Measurements from ENCODE around the gene GNAO1. TPM values are rescaled to one million over a fixed set of nuclear protein-coding genes. Genes with fewer than 3 reads are reported as not detected.

GNAO1 gene
- total RNA-seq, 1 donor from 2014 or later: not detected

DNA sequence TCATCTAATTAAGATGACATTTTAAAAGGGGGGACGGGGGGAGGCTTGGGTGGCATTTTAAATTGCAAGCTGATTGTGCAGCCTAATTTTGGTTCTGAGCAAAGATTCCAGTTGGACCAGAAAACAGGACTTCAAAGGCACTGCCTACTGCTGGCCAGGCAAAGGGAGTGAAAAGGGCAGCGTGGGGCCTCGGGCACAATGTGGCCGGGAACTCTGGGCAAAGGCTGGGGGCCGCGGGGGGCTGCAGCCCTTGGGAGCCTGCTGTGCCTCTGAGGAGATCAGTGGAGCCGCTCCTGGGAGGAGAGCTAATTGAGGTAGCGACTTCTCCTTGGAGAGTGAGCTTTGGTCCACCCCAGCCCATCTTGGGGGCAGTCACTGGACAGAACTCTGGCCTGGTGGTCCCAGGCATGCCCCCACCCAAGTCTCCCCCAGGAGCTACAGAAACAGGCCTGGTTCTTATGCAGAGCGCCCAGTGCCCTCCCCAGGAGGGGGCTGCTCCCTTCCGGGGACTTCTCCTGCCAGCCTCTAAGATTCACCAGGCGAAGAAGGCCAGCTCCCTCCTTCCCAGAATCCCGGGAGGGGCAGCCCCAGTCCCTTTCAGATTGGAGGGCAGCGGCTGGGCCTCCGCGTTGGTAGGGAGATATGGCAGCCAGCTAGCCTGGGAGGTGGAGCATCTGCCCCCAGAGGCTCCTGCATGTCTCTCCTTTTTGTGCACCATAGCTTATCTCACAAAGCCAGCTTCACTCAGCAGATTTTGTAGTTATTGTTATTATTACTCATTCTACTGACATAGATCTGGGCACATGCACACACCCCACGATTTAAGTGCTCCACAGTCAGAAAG is 115.6 kb downstream of the GNAO1 start:
- DNase-seq (ENCODE audit: extremely low read depth, low read depth, low spot score): no peak

DNA sequence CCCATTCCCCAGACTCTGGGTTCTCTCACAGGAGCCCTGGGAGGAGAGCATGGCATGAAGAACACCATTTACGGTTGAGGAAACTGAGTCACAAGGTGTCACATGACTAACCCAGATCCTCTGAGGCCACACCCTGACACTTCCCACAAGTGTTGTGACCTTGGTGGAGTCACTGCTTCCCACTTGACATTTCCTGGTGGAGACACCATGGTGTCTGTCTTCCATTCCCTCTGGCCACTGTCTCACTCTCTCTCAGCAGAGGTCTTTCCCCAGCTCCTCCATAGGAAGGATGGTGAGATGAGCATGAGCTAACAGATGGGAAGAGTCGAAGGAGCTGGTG is 116.2 kb downstream of the GNAO1 start:
- DNase-seq (ENCODE audit: extremely low read depth, low read depth, low spot score): no peak

DNA sequence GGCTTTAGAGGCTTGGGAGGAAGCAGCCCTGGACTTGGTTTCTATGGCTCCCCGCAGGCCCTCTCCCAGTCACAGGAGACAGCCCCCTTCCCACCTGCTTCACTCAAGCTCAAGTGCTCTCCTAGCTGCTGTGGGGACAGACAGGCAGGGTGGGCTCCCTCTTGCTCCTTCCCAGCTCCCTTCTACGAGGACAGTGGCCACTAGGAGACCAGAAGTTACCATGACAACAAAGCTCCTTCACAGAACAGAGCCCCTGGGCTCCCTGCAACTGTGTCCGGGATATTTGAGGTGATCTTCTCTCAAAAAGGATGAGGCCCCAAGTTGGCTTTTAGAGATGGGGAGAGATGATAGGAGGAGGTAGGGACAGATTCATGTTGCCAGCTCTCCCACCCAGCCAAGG is 117.7 kb downstream of the GNAO1 start:
- no peak for DNase-seq (ENCODE audit: extremely low read depth, low read depth, low spot score)

DNA sequence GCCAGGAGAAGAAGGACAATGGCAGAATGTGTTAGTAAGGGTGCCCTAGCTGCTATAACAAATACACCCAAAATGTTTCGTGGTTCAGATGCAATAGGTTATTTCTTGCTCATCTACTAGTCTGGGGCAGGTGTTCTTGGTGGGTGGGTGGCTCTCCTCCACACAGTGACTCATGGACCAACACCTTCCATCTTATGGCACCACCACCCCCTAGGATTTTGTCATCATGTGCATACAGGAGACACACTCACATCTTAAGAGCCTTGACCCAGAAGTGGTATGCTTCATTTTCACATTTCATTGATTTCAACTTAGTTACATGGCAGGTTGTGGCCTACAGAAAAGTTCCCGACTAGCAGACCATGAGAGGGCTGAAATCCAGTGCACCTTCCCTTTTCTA is 119.4 kb downstream of the GNAO1 start:
- no peak for DNase-seq (ENCODE audit: extremely low read depth, low read depth, low spot score)

DNA sequence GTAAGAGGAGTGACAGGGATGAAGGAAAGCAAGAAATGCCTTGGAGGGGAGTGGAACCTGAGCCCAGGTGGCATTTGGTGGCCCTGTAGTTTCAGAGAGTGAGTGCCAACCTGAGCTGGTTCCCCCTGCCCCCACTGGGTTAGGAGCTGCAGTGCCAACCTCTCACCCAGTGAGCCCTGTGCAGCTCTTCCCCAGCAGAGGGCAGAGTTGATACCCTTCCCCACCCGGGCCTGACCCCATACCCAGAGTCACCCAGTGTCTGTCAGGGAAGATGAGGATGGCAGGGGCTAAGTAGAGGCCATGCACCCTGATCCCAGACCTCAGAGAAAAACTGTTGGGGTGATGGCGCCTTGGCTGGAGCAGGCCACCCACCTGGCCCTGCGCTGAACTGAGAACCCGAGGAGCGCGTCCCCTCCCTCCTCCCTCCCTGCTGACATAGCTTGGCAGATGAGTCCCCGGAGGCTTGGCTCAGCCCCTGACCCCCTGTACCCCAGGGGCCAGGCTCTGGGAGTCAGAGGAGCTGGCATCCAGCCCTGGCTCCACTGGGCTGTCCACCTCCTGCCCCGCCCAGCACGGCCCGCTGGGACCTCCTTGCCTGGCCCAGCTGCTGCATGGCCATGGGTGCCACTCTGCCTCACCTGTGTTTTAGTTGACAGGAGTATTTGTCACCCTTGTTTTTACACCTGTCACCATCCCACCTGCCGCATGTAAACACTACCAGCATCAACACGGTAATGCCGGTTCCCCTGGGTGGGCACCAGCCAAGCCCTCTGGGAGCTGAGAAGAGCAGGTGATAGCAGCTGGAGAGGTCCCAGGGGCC is 120.1 kb downstream of the GNAO1 start:
- no peak for DNase-seq (ENCODE audit: extremely low read depth, low read depth, low spot score)

DNA sequence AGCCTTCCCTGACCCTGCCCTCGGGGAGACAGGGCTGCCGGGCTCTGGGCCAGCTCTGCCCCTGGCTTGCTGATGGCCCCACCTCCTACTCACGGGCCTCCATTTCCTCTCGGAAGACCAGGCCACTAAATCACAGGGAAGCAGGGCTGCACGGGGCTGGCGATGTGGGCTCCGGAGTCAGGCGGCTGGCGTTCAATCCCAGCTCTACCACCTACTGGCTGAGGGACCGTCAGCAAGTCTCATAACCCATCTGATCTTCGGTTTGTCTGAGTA is 120.7 kb downstream of the GNAO1 start:
- no peak for DNase-seq (ENCODE audit: extremely low read depth, low read depth, low spot score)

DNA sequence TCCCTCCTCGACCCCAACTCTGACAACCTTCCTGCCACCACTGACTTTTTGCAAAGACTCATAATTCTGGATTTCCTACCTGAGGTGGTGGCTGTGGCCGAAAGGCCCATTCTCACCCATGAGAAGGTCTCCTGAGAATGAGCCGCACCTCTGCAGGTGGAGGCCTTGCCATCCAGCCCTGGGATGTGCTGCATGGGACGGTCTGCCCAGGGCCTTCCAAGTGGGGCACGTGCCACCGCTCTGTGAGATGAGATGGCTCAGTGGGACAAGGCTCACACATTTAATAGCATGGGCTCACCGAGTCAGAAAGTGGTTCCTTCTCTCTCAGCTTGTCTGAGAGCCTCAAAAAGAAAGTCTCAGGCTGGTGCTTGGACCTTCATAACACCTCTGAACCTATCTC is 121.3 kb downstream of the GNAO1 start:
- no peak for DNase-seq (ENCODE audit: extremely low read depth, low read depth, low spot score)

DNA sequence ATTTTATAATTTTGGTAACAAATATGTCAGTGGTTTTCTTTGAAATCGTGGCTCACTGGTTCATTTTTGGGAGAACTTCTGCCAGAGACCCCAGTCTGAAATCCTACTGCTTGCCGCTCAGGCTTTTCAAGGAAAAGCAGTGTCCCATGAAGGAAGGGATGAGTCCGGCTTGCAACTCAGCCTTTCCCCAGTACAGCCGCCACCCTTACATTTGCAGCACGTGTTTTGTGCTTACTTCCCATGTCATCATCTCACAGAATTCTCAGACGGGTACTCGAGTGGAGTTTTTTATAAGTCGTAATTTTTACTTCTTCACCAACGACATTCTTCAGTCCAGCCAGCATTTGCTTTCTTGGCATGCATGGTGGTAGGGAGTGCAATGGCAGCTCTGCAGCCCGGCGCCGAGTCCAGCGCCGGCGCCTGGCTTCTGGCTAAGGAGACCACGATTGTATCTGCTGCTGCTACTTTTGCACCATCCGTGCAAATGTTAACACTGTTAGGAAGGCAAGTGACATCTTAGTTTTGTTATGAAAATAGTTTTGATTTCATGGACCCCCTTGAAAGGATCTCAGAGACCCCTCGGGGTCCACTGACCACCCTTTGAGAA is 123.1 kb downstream of the GNAO1 start:
- no peak for DNase-seq (ENCODE audit: extremely low read depth, low read depth, low spot score)

DNA sequence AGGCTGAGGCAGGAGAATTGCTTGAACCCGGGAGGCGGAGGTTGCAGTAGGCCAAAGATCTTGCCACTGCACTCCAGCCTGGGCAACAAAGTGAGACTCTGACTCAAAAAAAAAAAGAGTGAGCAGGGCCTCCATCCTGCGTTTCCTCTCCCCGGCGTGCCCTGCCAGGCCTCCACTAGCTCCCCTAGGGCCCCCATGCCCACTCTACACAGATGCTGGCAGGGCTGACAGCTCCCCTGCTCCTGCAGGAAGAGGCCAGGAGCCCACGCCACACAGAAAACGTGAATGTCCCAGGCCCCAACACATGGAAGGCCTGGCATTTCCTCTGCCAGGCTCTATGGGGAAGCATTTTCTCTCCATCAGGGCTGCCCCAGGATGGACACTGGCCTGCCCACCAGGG is 124.7 kb downstream of the GNAO1 start:
- no peak for DNase-seq (ENCODE audit: extremely low read depth, low read depth, low spot score)

DNA sequence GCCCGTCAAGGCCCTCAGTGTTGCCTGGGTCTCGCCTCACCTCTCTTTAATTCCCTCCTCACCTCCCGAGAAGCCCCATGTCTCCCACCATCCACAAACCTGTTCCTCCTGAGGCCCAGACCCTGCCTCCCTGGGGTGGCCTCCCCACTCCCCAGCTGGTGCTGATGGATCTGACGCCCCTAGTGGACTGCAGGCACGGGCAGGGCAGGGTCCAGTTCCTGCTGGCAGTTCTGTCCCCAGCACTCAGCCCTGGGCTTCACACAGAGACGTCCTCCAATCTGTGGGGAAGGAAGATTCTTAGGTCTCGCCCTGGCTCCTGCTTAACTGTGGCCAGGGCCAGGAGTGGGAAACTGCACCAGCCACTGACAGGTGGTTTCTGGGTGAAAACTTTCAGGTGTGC is 125.3 kb downstream of the GNAO1 start:
- no peak for DNase-seq (ENCODE audit: extremely low read depth, low read depth, low spot score)

DNA sequence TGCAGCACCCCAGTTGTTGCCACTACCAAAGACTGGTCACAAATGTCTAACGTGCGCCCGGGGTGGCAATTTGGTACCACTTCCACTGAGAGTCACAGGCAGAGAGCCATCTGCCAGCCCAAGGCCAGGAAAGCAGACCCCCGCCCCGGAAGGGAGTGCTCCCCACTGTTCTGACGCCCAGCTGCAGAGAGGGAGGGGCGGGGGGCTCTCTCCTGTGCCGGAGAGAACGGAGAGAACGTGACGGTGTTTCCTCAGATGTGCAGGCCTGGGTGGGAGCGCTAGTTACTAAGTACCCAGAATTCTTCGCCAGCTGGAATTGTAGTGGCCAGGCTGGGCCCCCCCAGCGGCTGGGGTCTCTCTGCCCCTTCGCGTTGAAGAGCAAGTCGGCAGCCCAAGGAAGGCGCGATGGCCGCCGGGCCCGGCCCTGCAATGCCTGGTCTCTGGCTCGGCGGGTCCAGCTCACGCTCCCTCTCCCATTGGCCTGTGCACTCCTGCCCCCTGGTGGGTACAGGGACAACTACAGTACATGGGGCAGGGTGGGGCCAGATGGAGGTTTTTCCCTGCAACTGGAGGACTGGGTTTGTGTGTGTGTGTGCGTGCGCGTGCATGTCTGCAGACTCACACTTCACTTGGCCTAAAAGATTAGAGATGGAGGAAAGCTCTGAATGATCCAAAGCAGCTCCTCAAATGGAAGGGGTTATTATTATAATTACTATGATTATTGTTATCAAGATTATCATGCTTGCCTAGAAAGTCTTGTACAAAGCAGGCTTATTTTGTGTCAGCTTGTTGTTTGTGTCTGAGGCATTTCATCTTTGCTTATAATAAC is 126.9 kb downstream of the GNAO1 start:
- no peak for DNase-seq (ENCODE audit: extremely low read depth, low read depth, low spot score)

DNA sequence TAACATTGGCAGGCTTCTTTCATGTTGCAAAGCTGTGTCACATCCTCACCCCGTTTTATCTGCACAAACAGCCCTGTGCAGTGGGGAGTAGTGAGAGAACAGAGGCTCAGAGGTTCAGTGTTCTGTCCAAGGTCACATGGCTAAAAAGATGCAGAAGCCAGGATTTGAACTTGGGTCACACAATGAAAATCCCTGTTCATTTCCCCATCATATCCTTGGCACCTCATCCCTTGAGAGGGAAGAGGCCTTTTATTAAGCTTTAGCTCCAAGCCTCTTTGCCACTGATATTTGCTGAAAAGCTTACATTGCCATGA is 127.5 kb downstream of the GNAO1 start:
- no peak for DNase-seq (ENCODE audit: extremely low read depth, low read depth, low spot score)

DNA sequence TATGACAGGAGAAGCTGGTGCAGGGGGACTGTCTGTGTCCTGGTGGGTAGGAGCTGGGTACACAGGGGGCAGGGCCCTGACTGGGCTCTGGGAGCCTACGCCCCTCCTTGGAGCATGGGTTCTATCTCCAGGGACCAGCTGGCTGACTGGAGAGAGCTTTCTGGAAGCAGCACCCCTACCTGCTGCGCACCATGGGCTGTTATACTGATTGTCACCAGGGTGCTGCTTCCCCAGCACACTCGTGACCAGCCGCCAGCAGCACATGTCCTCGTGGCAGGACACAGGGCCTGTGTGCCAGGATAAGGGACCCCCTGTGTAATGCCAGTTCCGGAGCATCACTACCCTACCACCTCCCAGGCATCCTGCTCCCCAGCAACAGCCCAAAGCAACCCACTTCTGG is 128.1 kb downstream of the GNAO1 start:
- no peak for DNase-seq (ENCODE audit: extremely low read depth, low read depth, low spot score)

DNA sequence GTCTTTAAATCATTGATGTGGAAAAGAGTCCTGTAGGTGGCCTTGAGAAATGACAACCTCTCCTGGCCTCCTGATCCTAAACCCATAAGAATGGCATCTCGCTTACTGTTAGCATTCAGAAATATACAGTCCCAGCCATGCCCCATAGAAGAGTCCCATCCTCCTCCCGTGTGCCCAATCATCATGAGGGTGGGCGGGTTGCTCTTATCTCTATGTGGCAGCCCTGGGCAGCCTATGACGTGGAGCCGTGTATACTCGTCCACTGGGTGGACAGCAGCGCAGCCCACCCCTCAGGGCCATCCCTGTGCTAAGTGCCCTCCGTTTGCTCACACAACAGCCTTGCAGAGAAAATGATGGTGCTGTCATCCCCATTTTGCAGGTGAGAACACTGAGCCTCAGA is 128.8 kb downstream of the GNAO1 start:
- no peak for DNase-seq (ENCODE audit: extremely low read depth, low read depth, low spot score)

DNA sequence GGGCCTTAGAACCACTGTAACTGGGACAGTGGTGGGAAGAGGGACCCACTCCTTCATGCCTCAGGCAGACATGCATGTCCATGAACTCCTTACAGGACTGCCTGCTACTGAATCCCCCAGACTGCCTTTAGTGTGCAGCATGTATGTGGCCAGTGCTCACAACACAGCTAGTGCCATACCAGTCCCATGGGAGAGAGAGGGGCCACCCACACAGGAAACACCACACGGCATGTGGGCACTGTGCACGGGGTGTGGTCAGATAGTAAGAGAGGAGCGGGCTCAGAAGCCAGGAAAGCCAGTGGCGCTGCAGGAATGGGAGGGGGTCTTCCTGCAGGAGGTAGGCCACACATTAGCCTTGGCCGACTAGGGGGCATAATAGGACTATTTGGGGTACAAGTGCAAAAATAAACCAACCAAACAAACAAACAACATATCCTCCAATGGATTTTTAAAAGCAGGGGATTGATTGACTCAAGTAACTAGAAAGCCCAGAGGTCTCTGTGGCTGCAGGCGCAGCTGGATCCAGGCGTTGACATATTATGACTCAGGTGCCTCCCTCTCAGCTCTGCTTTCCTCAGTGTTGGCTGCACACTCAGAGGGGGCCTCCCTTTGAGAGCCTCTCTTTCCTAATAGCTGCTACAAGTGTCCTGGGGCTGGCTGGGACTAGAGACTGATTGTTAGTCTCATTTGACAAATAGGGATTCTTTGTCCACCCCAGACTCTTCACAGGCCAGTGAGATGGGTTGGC is 129.7 kb downstream of the GNAO1 start:
- DNase-seq (ENCODE audit: extremely low read depth, low read depth, low spot score): no peak

DNA sequence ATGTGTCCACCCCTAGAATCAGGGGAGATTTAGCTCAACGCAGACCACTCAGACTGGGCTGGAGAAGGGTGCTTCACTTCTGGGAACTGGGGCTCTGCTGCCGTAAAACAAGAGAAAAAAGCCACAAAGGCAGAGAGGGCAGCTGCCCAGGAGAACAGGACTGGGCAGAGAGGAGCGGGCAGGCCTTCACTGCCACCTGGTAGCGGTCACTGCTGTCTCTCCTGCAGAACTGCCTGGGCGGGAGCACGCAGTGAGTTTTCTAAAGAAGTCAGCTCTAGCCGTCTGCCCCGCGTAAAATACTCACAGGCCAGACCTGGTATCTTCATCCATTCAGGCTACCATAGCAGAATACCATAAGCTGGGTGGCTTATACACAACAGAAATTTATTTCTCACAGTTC is 130.3 kb downstream of the GNAO1 start:
- no peak for DNase-seq (ENCODE audit: extremely low read depth, low read depth, low spot score)

DNA sequence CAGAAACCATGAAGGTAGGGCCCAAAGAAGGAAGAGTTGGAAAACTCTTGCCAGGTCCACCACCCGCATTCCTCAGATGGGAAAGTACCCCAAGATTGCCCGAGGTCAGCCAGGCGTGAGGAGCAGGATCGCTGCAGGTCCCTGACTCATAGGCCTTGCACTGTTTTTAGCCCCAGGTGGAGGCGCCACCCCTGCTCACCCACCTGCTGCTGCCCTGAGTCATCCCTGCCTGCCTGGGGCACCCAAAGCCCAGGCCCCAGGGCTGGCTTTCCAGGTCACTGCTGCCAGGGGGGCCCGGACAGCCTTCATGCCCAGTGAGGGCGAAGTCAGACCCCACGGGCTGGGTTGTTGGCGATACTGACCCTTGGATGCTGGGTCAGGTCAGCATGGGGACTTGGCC is 133.1 kb downstream of the GNAO1 start:
- DNase-seq (ENCODE audit: extremely low read depth, low read depth, low spot score): no peak

DNA sequence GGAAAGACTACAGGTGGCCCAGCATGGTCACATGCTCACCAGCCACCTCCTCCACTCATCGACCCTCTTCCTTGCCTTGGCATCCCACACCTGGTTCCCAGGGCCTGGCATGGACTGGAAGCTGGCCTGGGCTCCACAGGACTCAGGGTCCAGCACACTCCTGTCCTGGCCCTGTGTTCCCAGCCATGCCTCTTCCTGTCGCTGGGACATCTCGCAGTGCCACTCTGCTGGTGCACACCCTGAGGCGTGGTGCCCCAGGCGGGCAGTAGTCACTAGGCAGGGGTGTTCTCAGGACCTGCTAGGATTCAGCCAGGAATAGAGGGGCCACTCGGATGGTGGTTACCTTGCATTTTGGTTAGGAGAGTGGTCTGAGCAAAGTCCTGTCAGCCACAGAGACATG is 134.7 kb downstream of the GNAO1 start:
- no peak for DNase-seq (ENCODE audit: extremely low read depth, low read depth, low spot score)

DNA sequence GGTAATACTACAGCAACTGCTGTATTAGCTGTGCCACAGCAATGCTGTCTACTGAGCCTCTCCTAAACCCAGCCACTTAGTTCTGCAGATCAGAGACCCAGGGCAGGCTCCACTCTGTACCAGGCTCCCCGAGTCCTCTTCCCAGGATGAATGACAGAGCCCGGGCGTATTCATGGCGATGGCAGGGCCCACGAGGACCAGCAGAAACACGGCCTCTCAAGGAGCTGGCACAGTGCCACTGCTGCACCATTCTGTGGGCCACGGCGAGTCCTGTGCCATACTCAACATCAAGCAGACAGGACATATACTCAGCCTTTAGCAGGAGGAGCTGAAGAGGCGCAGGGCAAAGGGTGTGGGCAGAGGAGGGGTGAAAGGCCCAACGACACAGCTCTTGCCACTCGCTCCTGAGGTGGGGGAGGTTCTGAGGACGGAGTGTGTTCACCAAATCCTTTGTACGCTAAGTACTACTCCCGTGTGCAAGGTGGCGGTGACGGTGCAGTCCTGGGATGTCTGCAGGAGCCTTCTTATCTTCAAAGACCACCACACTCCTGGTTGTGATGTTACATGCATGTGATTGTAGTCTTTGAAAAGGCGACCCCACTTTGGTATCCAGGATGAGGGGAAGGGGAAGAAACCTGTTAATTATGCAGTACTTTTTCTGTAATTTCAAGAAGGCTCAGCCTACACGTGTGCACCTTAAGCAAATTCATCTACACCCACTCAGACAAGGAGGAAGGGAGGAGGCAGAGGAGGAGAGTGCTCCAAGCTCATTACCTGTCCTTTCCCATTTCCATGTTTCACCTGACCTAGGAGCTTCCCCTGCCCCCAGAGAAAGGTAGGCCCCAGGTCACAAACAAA is 136.0 kb downstream of the GNAO1 start:
- no peak for DNase-seq (ENCODE audit: extremely low read depth, low read depth, low spot score)

DNA sequence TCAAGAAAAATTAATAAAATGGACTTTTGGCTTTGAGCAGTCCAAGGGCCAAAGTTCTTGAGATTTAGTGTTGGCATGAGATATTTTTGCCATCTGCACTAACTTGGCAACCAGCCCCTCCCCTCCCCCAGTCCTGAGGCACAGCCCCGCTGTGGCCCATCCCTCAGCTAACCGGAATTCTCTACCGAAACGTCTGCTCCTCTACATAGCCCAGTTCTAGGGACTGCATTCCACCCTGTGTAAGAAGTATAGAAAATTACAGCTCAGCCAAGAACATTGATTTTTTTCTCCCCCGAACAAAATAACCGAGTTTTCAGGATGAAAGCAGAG is 136.6 kb downstream of the GNAO1 start:
- DNase-seq (ENCODE audit: extremely low read depth, low read depth, low spot score): no peak

Data from glomerular endothelial cell (primary cell).